Lung (tissue), 12 donors: ENCODE data around the gene TOB1. TPM values are rescaled to one million over a fixed set of nuclear protein-coding genes. Genes with fewer than 3 reads are reported as not detected.

Experiments
- ATAC-seq: fragments of 200-7000 bp; cut with Tn5 transposase; one replicate; pipeline ENCODE4 v1.9.1; 2020; ENCODE audit warnings: moderate number of reproducible peaks; ENCODE audit not compliant: insufficient read depth, low FRiP score
- DNase-seq, 3 donors: peaks; one replicate each; pipeline ENCODE4 v3.0.0-alpha.2; 2013 to 2017
- H3K27ac ChIP-seq, 2 donors: one replicate each; pipeline ENCODE4 v1.5.1; 2013; ENCODE audit warnings: mild to moderate bottlenecking in 2 of 2, moderate library complexity in 2 of 2, control low read depth in 1 of 2, inconsistent platforms in 1 of 2, low read depth in 1 of 2, low read length in 1 of 2
- H3K27me3 ChIP-seq, 3 donors: one replicate each; pipeline ENCODE4 v1.5.1; 2013; ENCODE audit warnings: low read length in 2 of 3; ENCODE audit not compliant: control insufficient read depth in 3 of 3, insufficient read depth in 3 of 3
- H3K36me3 ChIP-seq, 4 donors: one replicate each; pipeline ENCODE4 v1.5.1; 2013; ENCODE audit warnings: low read length in 4 of 4, mild to moderate bottlenecking in 1 of 4, moderate library complexity in 1 of 4; ENCODE audit not compliant: control insufficient read depth in 4 of 4, insufficient read depth in 4 of 4
- H3K4me1 ChIP-seq, 5 donors: one replicate each; pipeline ENCODE4 v1.5.1; 2013; ENCODE audit warnings: low read length in 5 of 5, mild to moderate bottlenecking in 2 of 5, moderate library complexity in 1 of 5; ENCODE audit not compliant: control insufficient read depth in 5 of 5, insufficient read depth in 5 of 5
- H3K4me3 ChIP-seq: one replicate; pipeline ENCODE4 v1.5.1; 2013; ENCODE audit warnings: mild to moderate bottlenecking, control low read depth, moderate library complexity
- H3K9ac ChIP-seq, 2 donors: one replicate each; pipeline ENCODE4 v1.5.1; 2013; ENCODE audit warnings: low read length in 2 of 2, control low read depth in 1 of 2; ENCODE audit not compliant: insufficient read depth in 1 of 2
- H3K9me3 ChIP-seq, 4 donors: one replicate each; pipeline ENCODE4 v1.5.1; 2013; ENCODE audit warnings: low read length in 3 of 4, mild to moderate bottlenecking in 1 of 4, moderate library complexity in 1 of 4; ENCODE audit not compliant: control insufficient read depth in 4 of 4, insufficient read depth in 3 of 4
- WGBS, 2 donors: extraction: QIAGEN DNeasy Blood & Tissue Kit; methylation state at CpG; one replicate each; pipeline ENCODE4 v1.1.7; 2013; 5-methylcytosine and 5-hydroxymethylcytosine counted together
- polyA plus RNA-seq, 2 donors: library from polyadenylated mRNA; stranded (reverse); fragments of 200-250 nt; gene quantifications; one replicate each; pipeline ENCODE4 v1.2.1, GENCODE V29; 2013
- total RNA-seq, 2 donors: library from RNA; depleted of rRNA in 1 of 2; stranded (reverse); fragments of >200 nt in 1 of 2; gene quantifications; one replicate each; pipeline ENCODE4 v1.2.1, GENCODE V29; 2014 to 2021
- TF ChIP-seq, protein P1 (sequence below): IDR thresholded peaks from 2 replicates; pipeline ENCODE4 v1.5.1; 2012; ENCODE audit warnings: mild to moderate bottlenecking; ENCODE audit errors: control extremely low read depth, extremely low read depth
- donor health status: control.
- donor health status: control.
- donor health status: Bipolar disorder and iron deficiency.
- donor health status: healthy.
- donor health status: DM: yes; HTN: yes; CAD: no.

TOB1 gene
- total and polyA plus RNA-seq, 4 donors, result 15.3 to 75.5 (median 29.5) TPM

DNA sequence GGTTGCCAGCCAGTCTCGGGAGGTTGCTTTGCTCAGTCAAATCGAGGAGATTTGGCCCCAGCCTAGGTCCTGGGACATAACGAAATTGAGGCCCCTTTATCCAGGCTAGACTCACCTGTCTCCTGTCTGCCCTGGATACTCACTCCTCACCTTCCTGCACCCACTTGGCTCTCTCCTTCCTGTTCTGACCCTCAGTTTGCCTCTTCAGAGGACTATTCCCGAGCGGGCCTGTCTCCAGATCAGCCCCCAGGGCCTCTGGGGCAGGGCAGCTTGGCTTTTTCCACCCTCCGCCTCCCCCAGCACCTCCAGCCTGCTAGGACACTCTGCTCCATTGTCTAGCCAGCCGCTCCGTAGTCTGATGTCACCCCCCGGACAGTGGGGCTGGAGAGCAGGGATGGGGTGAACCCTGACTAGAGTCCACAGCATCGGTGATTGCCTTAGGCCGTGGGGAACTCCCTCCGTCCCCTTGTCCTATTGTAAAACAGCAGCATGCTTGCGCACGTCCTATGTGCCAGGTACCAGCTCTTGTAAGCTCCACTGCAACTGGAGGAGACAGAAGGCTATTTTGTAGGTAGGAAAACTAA is 21.9 kb downstream of the TOB1 start:
- Histone ChIP-seq H3K27ac (no peak overlapping the region), H3K36me3 (no peaks in the 10 kb centered on the region), H3K9ac (no peak overlapping the region), H3K4me1 (peaks cover 0 to 9% (median 0%) of the 10 kb centered on the region in 5 donors), H3K9me3 (no peaks in the 10 kb centered on the region), H3K27me3 (no peaks in the 10 kb centered on the region), H3K4me3 (no peak overlapping the region)
- WGBS, 2 donors, result 93 to 96% methylated on average over 14 of the region's 14 CpGs
- TF ChIP-seq, protein P1, sequence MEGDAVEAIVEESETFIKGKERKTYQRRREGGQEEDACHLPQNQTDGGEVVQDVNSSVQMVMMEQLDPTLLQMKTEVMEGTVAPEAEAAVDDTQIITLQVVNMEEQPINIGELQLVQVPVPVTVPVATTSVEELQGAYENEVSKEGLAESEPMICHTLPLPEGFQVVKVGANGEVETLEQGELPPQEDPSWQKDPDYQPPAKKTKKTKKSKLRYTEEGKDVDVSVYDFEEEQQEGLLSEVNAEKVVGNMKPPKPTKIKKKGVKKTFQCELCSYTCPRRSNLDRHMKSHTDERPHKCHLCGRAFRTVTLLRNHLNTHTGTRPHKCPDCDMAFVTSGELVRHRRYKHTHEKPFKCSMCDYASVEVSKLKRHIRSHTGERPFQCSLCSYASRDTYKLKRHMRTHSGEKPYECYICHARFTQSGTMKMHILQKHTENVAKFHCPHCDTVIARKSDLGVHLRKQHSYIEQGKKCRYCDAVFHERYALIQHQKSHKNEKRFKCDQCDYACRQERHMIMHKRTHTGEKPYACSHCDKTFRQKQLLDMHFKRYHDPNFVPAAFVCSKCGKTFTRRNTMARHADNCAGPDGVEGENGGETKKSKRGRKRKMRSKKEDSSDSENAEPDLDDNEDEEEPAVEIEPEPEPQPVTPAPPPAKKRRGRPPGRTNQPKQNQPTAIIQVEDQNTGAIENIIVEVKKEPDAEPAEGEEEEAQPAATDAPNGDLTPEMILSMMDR, result no peak
- DNase-seq (no peak), ATAC-seq (no peak)

DNA sequence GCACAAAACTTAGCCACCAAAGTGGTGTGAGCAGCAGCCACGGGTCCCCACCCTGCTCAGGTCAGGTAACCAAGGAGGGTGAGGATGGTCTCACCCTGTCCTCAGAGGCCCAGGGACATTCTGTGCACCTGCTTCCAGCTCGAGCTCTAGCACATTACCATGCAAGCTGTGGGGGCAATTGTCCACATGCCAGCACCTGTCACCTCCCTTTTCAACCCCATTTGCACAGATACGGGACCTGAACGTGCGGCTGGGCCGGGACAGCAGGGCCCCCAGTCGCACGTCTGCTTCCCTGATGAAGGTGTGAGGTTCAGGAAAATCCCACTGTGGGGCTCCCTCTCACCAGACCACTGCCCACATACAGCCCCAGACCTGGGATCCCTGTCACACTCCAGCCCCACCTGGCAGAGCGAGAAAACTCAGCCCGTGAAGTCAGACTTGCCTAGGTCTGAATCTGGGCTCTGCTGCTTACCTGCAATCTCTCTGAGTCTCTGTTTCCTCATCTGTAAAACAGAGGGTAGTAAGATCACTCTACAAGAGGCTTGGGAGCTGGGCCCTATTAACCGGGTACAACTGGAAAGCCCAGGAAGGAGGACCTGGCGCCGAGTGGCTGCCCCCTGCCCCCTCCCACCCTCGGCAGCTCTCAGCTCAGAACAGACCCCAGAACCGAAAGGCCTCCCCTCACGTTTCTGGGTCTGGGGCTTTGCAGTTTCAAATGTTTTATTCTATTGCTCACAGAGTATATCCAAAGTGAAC is 22.8 kb downstream of the TOB1 start:
- Histone ChIP-seq H3K4me1 (peaks cover 0 to 9% (median 0%) of the 10 kb centered on the region in 5 donors), H3K9ac (no peak overlapping the region), H3K9me3 (no peaks in the 10 kb centered on the region), H3K27me3 (no peaks in the 10 kb centered on the region), H3K27ac (no peak overlapping the region), H3K4me3 (no peak overlapping the region), H3K36me3 (no peaks in the 10 kb centered on the region)
- WGBS, 2 donors, result 89 to 91% methylated on average over 16 of the region's 16 CpGs
- ATAC-seq (no peak), DNase-seq (no peak)
- TF ChIP-seq, protein P1, result no peak

DNA sequence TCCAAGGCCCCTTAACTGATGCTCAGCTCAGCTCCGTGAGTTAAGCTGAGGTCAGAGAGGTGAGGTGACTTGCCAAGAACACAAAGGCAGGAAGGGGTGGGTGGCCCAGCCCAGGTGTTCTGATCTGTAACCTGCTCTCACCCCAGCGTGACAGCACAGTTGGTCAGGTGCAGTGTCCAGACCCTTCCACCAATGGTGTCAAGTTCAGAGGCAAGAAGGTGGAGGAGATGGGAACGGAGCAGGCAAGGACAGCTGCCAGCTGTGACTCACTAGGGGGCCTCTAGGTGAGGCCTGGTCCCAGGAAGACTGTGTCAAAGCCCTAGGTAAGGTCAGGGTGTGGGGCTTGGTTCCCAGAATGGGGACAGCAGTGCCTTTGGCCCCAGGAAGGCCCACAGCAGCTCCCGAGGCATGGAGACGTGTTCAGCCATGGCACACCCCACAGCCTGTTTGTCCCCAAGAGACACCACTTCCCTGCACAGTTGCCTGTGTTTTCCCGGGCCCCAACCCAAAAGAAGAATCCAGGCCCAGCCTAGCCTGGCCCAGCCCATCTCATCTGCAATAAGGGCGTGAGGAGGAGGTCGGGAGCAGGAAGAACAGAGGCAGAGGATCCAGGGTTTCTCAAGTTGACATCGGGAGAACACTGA is 23.5 kb downstream of the TOB1 start:
- Histone ChIP-seq H3K27me3 (no peaks in the 10 kb centered on the region), H3K36me3 (no peaks in the 10 kb centered on the region), H3K9ac (no peak overlapping the region), H3K4me1 (peaks cover 0 to 11% (median 0%) of the 10 kb centered on the region in 5 donors), H3K27ac (no peak overlapping the region), H3K4me3 (no peak overlapping the region), H3K9me3 (no peaks in the 10 kb centered on the region)
- TF ChIP-seq, protein P1, result no peak
- DNase-seq (no peak), ATAC-seq (no peak)
- 79 to 84% methylated on average over 9 of the region's 9 CpGs for WGBS, 2 donors
